DMS153 (cell line): ENCODE data around the gene GTF2A1.
"Not testable (repeated sequence)": the region's sequence is repeated elsewhere in the genome, so short reads cannot be mapped to it uniquely, and the experiment has no call there.

Experiments used
- DNase-seq: peaks from one replicate; lab custom pipeline; 2025; lab: John Stamatoyannopoulos, UW

GTF2A1 gene

DNA sequence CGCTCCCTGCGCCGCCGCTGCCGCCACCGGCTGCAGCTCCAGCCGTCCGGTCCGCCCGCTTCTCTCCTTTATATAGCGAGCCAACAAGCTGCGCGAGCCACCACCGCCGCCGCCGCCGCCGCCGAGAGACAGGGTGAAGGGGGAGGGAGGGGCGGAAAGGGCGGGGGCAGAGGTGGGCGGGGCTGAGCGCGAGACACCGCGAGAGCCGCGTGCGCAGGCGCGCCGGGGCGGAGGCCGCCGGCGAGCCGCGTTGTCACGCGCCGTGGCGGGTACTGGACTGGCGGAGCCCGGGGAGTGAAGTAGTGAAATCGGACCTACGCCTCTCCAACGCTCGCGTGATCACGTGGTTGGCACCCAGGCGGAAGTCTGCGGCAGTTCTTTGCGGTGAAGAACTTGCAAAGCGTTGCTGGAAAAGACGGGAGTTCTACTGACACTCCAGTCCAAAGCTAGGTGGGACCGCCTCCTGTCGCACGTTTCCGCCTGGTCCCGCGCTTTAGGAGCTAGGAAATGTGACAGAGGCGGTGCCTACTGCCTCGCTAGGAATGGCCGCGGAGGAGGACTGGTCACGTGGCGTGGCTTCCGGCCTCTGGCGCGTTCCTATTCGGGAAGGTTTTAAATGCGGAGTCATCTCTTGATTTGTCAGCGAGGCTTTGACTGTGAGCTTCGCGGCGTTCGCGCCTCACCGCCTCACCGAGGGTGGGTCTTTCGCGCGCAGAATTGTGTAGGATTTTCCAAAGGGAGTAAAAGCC lies at the start of gene GTF2A1:
TSS of gene GTF2A1 (minus strand) at position 130 of the 749 bp plus-strand sequence. CDS start 441 bp downstream, outside the sequence.
- DNase-seq = peak; percentile 94

DNA sequence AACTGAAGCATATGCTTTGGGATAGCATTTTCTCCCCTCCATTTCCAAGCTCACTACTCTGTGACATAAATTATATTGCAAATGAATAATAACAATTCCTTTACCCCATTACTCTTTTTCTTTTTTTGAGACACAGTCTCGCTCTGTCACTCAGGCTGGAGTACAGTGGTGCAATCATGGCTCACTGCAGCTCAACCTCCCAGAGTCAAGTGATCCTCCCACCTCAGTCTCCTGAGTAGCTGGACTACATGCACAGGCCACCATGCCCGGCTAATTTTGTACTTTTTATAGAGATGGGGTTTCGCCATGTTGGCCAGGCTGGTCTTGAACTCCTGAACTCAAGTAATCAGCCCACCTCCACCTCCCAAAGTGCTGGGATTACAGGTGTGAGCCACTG lies 49.2 kb upstream of the GTF2A1 start:
- no peak for DNase-seq

DNA sequence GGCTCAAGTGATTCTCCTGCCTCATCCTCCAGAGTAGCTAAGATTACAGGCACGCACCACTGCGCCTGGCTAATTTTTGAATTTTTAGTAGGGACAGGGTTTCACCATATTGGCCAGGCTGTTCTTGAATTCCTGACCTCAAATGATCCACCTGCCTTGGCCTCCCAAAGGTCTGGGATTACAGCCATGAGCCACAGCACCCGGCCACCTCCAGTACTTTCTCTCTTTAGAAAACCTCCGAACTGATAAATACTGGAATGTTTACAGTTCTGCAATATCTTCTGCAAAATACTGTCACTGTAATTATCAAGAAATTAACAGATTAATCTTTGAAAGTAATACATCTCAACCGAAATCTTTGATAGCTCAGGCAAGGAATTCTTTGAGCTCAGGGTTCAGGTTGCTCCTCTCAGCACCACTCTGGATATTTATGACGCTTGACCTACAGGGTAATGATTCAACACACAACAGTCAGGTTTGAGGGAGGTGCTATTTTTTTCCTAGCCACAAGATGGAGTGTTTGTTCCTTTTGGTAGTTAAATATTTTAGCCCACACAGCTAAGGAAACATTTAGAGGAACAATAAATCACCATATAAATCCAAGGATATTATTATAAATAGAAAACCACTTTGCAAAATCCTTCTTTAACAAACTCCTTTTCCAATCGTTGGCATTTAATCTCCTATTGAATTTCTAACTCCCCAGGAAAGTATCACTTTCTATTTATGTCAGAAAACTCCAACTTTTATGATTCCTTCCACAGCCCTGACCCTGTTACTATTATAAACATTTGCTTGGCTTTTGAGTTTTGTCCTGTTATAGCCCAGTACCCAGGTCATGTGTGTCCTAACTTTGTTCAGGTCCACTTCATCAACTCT lies 48.6 kb upstream of the GTF2A1 start:
- peak; percentile 29 for DNase-seq

DNA sequence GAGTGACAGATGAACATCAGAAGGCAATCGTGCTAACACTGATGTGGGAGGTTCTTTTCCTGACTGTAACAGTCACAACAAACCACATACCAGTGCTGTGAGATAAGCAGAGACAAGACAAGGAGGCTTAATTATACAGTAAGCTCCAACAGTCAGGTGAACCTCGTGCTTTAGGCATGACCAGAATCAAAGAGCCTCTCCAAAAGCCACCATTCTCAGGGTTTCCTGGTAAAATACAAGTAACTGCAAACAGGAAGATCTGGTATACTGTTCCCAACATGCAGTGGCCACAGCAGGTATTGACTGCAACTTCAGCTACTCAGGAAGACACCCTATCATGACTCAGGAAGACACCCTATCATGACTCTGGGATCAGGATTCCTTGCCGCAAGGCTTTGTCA lies 47.3 kb upstream of the GTF2A1 start:
- DNase-seq = no peak

DNA sequence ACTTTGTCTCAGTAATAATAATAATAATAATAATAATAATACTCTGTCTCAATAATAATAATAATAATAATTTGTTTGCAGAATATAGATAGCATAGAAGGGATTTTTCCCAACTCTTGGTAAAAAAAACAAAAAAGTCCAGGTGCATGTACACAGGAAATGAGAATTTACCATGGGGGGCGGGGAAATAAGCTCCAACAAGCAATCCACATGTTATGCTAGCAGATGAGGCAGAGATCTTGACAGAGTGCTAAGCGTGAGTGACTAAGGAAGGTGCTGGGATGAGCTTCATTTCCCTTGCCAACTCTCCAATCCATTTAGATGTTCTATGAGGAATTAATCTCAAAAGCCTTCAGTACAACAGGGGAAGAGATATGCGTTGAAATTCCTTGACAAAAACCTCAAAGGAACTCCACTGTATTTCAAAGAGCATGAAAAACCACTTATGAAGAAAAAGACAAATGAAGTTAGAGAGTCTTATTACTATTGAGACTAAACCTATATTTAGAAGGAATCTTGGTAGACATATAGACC lies 44.9 kb upstream of the GTF2A1 start:
- DNase-seq = no peak

DNA sequence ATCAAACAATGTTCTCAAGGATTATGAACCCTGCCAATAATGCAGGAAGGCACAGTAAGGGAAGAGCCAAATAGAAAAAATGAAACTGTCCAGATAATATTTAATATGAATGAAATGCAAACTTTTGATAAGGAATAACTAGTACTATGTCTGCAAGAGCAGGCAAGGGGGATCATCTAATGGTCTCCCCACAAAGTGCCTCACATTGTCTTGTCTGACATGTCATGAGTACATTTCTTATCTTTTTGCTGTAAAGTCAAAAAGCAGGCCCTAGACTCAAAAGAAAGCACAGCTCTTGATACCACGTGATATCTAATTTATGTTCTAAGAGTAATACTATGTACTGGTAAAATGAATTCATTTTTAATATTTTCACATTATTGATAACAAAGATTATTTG lies 43.9 kb upstream of the GTF2A1 start:
- DNase-seq = no peak

DNA sequence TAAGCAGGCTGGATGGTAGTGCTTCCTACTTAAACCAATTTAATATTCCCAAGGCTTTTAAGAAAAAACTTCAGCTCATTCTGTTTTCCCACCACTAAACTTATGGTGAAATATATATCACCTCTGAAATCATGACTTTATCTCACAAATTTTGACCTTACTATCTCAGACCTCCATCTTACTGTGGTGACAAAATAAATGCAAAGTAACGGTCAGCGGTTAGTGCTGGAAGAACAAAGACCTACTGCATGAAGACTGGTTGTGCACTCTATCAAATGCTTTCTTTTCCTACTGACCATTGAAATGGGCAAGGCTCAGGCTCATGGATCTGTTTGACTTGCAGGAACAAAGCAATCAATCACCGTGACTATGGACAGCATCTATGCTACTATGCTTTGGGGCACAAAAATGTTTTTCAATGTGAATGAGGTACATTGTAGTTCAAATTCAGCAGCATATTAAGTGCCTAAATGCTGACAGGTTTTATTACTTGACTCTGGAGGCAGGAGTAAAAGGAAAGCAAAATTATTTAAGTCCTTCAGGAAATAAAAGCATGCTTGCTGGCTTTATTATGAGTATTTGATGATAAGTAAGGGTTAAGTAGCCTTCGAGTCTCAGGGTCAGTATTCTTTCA lies 43.1 kb upstream of the GTF2A1 start:
- DNase-seq = no peak

DNA sequence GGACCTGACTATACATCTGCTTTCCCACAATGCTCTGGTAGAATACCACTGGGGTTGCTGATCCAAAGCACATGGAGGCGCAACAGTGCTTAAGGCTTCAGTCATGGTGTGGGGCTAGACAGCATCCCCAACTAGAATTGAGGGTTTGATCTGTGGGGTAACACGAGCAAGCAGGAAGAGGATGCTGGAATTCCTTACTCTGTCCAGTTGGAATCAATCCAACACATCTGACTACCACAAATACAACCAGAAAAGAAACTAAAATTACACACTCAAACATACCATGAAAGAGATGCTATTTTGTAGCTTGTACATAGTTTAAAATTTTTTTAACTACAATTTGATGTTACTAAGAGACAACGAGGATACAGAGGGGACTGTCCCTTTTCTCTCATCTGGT lies 40.4 kb upstream of the GTF2A1 start:
- no peak for DNase-seq

DNA sequence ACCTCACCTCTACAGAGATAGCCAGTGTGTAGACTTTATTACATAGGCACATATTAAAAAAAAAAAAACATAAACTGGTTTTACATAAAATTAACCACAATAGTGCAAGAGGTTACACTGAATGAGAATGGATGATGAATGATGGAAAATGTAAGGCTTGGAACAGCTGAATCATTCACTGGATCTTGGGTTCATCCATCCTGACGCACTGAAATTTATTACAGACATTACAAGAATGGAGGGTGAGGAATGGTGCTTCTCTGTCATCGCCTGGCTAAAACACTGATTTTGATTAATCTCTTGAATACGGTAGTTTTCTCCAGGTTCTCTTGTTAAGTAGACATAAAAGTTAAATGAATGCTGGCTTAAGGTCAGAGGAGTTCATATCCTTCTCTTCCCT lies 40.0 kb upstream of the GTF2A1 start:
- DNase-seq = no peak

DNA sequence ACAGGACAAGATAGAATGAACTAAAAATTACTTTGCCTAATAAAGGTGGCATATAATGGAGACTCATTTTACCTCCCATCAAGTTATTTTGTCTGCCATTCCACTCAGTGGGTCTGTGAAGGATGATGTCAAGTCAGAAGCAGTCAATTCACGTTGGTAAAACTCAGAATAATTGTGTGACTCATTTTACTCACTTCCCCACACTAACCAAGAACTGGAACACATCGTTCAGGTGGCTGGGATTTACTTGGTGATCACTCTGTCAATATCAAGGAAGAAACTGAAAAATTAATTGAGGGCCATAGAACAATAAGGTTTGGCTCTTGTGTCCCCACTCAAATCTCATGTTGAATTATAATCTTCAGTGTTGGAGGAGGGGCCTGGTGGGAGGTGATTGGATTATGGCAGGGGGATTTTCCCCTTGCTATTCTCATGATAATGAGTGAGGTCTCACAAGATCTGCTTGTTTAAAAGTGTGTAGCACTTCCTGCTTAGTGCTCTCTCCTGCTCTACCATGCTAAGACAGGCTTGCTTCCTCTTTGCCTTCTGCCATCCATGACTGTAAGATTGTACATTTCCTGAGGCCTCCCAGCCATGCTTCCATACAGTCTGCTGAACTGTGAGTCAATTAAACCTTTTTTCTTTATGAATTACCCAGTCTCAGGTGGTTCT lies 35.7 kb upstream of the GTF2A1 start:
- DNase-seq = no peak

DNA sequence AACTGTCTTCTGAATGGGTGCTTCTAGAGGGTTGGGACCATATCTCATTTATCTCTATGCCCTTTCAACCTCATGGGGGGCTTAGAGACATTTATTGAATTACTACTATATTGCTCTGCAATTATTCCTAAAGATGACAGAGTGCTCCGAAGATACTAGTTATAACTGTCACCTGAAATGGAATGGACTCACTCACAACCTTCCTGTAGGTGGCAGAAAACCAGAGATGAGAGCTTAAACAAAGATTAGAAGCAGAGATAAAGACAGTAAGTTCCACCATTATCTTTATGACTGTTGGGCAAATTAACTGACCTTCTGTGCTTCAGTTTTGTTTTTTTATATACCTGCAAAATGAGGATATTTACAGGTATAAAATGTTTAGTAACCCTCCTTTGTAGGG lies 31.5 kb upstream of the GTF2A1 start:
- DNase-seq = no peak

DNA sequence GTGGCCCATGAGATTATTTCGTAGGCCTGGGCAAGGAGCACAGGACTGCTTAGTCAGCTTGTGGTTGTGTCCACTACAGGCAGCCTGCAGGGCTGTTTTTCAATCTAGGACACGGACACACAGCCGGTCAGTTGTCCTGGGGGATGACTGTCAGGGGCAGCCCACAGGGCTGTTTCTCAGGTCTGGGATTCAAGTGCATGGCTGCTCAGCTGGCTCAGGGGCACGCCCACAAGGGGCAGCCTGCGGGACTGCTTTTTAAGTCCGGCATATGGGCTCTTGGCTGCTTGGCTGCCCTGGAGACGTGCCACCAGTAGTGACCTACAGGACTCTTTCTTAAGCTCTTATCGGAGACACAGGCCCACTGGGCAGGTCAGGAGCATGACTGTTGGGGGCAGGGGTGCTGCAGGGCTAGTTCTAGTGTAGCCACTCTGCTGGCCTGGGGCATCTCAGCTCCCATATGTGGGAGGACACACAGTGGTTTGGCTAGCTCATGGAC lies 26.6 kb upstream of the GTF2A1 start:
- no peak for DNase-seq

DNA sequence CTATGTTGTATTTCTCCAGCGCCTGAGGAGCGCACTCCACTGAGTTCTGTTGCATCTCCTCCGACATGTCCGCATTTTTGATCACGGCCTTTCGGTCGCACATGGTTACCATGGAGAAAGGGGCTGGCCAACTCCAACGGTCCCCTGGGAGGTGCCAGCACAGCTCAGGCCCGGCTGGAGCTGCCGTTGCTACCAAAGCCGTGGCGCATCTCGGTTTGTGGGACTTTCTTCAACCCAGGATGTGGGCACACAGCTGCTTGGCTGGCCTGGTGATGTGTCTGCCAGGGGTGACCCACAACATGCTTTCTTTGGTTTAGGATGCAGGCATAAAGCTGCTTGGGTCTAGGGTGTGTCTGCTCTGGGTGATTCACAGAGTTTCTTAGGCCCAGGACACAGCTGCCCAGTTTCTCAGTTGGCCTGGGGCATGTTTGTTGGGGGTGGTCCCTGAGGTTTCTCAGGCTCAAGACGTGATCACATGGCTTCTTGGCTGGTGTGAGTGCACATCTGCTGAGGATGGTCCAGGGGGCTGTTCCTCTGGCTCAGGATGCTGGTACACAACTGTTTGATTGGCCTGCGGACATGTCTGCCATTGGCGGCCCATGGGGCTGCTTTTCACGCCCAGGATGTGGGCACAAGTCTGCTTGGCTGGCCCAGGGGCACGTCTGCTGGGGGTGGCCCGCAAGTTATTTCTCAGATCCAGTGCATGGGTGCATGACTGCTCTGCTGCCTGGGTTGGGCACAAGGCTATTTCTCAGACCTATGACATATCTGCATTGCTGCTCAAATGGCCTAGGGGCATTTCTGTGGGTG lies 25.9 kb upstream of the GTF2A1 start:
- DNase-seq = no peak

DNA sequence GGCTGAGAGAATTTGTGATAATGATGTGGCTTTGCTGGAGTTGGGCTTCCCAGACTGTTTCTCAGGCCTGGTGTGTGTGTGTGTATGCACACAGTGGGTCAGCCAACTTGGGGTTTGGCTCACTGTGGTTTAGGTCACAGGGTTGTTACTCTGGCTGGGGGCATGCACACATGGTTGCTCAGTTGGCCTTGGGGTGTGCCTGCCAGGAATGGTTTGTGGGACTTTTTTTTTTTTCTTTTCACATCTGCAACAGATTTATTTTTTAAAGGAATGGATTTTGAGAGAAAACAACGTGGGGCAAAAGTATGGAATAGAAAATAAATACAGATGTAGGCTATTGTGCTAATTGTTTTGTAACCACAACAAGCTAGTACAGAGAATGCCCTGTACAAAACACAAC lies 25.0 kb upstream of the GTF2A1 start:
- no peak for DNase-seq

DNA sequence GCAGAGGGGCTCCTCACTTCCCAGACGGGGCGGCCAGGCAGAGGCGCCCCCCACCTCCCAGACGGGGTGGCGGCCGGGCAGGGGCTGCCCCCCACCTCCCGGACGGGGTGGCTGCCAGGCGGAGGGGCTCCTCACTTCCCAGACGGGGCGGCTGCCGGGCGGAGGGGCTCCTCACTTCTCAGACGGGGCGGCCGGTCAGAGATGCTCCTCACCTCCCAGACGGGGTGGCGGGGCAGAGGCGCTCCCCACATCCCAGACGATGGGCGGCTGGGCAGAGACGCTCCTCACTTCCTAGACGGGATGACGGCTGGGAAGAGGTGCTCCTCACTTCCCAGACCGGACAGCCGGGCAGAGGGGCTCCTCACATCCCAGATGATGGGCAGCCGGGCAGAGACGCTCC lies 23.7 kb upstream of the GTF2A1 start:
- DNase-seq = not testable (repeated sequence)

DNA sequence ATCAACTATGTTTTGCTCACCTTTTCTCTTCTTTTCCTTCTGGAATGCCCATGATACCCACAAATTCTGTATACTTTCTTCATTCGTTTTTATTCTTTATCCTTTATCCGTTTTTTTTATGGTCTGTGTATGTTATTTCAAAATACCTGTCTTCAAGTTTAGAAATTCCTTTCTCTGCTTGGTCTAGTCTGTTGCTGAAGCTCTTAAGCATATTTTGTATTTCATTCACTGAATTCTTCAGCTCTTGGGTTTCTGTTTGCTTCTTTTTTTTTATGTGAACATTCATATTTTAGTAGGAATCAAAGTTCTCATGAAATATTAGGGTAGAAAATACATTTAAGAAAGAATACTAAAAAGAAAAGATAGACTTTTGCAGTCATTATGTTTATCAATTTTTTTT lies 22.7 kb upstream of the GTF2A1 start:
- DNase-seq = no peak

DNA sequence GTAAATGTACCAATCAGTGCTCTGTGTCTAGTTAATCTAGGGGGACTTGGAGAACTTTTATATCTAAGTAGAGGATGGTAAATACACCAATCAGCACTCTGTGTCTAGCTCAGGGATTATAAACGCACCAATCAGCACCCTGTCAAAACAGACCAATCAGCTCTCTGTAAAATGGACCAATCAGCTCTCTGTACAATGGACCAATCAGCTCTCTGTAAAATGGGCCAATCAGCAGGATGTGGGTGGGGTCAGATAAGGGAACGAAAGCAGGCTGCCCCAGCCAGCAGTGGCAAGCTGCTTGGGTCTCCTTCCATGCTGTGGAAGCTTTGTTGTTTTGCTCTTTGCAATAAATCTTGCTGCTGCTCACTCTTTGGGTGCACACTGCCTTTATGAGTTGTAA lies 16.1 kb upstream of the GTF2A1 start:
- DNase-seq = not testable (repeated sequence)

DNA sequence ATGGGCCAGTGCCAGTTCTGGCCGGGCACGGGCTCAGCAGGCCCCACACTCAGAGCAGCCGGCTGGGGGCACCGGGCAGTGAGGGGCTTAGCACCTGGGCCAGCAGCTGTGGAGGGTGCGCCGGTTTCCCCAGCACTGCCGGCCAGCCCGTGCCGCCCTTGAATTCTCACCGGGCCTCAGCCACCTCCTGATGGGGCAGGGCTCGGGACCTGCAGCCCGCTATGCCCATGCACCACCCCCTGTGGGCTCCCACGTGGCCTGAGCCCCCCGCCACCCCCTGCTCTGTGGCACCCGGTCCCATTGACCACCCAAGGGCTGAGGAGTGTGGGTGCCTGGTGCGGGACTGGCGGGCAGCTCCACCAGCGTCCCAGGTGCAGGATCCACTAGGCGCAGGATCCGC lies 15.4 kb upstream of the GTF2A1 start:
- no peak for DNase-seq

DNA sequence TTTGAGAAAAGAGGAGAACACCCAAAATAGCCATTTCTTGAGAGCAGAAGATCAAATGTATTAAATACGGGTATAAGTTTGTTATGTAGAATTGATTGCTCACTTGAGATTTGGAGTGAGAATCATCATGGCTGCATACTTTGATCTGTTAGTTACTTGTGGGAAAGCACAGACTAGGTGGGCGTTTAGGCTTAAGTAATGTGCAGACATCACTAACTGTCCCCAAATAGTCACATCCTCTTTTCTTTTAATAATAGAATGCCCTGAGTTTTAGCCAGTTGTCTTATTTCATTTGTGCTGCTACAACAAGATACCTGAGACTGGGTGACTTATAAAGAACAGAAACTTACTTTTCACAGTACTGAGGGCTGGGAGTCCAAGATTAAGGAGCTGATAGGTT lies 14.3 kb upstream of the GTF2A1 start:
- DNase-seq = no peak

DNA sequence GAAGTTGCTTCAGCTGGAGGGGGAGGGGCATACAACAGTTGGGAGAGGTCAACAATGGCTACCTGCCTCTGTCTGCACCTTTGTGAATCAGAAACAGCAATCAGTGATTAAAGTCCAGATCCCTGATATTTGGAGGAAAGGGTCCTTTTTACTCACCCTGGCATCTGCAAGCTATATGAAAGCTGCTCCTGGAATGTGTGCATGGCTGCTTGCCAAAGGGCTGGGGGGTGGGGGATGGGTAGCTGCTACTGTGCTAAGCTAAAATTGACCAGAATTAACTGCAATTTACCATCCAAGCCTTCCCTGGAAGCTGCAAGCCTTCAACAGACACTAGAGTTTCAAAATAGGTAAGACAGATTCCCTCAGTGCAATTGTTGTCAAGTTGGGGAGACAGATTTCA lies 13.5 kb upstream of the GTF2A1 start:
- no peak for DNase-seq

DNA sequence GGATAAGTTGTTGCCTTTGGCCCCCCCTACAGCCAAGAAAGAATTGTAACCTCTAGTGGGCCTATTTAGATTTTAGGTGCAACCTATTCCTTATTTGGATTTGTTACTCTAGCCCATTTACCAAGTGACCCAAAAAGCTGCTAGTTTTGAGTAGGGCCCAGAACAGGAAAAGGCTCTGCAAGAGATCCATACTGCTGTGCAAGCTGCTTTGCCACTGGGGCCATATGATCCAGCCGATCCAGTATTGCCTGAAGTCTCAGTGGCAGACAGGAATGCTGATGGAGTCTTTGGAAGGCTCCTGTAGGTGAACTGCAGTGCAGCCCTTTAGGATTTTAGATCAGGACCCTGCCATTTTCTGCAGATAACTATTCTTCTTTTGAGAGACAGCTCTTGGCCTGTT lies 12.9 kb upstream of the GTF2A1 start:
- DNase-seq = no peak
